Jurkat, Clone E6-1 (cell line): ENCODE results near the gene PKHD1.
"Not testable (repeated sequence)": the region's sequence is repeated elsewhere in the genome, so short reads cannot be mapped to it uniquely, and the experiment has no call there.

Source experiments
- DNase-seq: peaks from one replicate; pipeline ENCODE4 v3.0.0-alpha.2; 2011; ENCODE audit warnings: low read depth, low spot score
- H3K4me3 ChIP-seq: 2 replicates; pipeline ENCODE4 v1.5.1; 2011; ENCODE audit warnings: mild to moderate bottlenecking, low read length, control low read depth, moderate library complexity

Gene PKHD1

DNA sequence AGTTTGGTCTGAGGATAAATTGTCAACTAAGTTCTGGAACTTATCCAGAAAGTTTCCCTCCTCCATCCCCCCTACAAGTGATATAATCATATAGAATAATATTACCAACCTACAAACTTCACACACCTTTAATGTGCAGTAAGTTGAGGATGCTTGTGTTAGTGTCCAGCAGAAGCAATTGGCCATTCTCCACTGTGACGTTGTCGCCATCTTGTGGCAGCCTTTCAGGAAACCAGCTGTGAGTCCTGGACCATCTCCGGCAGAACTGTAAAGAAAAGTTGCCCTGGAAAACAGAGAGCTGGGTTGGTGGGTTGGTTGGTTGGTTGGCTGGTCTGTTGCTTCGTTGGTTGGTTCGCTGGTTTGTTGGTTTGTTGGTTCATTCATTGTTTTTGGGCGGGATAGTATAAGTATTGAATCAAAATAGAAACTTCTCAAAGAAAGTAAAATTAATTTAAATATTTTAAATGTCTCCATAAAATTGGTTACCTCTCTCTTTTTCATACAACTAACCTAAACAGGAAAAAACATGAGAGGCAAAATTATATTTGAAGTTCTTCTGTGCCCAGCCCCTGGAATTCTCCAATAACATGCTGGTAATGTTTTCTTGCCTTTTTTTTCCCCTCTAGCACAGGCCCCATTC, 127.5 kb downstream of the PKHD1 start:
- H3K4me3 ChIP-seq = no peak overlapping the region
- DNase-seq = peak; percentile 50

GRCh38 chr6:51954681-51955080, 132.7 kb downstream of the PKHD1 start:
- no peak for DNase-seq
- no peak overlapping the region for H3K4me3 ChIP-seq

DNA sequence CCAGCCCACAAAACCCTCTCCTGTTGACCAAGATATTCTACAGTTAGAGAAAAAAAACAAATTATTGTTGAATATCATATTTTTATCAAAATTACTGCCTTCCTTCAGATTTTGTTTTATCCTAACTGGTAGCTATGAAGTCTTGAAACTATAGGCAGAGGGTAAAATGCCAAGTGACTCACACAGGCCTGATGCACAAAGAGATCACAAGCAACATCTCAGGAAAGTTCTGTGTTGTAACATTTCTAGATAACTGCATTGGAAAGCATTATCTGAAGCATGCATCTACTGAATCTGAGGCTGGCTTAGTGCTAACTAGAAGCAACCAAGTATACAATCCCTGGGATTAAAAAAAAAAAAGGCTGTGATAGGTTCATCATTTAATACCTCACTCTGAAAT, 134.2 kb downstream of the PKHD1 start:
- no peak for DNase-seq
- H3K4me3 ChIP-seq = no peak overlapping the region

GRCh38 chr6:51951924-51952323, 135.5 kb downstream of the PKHD1 start:
- DNase-seq = no peak
- no peak overlapping the region for H3K4me3 ChIP-seq

- H3K4me3 ChIP-seq = no peak overlapping the region
- no peak for DNase-seq
These were observed 137.9 kb downstream of the PKHD1 start for GRCh38 chr6:51949526-51949925.

- not testable (repeated sequence) for H3K4me3 ChIP-seq, DNase-seq
These were observed 147.7 kb downstream of the PKHD1 start for GRCh38 chr6:51939695-51940094.

DNA sequence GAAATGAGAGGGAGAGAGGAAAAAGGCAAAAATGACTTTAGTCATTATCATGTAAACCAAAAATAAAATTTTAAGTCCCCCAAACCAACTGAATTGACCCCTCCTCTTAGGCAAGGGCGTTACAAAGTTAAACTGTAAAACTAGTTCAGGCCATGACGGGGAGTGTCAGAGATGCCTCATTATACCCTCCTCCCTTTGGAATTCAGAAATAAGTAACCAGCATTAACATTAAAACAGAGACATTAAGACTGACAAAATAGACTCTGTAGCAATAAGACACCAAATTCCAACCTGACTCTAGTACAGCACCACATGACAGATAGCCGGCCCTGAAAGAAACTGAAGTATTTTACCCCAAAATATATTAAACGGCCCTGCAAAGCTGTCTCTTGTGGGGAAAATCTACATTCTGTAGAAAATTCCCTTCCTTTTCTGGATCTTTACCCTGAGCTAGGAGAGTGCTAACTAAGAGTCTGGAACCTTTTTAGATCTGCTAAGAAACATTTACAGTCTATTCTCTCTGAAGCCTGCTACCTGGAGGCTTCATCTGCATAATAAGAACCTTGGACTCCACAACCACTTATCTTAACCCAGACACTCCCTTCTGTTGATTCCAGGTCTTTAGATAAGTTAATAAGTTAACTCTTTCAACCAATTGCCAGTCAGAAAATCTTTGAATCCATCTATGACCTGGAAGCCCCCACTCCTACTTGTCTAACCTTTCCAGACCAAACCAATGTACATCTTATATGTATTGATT, 150.7 kb downstream of the PKHD1 start:
- H3K4me3 ChIP-seq = no peak overlapping the region
- DNase-seq = no peak

DNA sequence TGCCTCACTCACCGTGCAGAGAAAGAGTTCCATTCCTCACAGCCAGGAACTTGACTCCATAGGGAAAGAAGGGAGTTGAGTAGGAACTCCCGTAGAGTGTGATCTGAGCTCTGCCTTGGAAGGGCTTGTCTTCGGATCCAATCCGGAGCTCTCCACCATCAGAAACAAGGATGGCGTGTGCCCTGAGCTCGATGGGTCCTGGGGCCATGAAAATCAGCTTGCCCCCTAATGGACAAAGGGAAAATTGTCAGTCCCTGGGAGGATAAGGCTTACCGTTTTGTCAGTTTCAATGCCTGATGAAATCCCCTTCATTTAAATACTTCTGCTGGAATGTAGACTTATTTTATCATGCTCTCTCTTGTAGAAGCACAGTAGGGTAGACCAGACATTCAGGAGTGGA, 153.3 kb downstream of the PKHD1 start:
- peak; percentile 31 for DNase-seq
- H3K4me3 ChIP-seq = no peak overlapping the region

- no peak overlapping the region for H3K4me3 ChIP-seq
- no peak for DNase-seq
These were observed 154.5 kb downstream of the PKHD1 start for GRCh38 chr6:51932956-51933355.

DNA sequence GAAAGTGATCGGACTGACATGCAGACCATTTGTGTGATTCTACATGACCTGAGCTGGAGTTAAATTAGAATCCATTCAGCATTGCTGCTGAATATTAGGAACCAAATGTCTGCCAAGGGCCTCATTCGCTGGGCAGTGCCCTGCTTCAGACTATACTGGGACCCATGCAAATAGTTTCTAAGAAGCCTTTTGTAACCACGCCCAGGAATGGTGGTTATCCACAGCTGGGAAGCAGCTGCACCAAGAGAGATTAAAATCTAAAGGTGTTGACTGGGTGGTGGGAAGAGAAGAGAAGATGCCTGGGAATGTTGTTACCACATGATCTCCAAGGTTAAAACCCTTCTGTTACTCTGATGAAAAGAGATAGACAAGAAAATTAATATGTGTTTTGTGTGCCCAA, 156.8 kb downstream of the PKHD1 start:
- DNase-seq = no peak
- H3K4me3 ChIP-seq = no peak overlapping the region

DNA sequence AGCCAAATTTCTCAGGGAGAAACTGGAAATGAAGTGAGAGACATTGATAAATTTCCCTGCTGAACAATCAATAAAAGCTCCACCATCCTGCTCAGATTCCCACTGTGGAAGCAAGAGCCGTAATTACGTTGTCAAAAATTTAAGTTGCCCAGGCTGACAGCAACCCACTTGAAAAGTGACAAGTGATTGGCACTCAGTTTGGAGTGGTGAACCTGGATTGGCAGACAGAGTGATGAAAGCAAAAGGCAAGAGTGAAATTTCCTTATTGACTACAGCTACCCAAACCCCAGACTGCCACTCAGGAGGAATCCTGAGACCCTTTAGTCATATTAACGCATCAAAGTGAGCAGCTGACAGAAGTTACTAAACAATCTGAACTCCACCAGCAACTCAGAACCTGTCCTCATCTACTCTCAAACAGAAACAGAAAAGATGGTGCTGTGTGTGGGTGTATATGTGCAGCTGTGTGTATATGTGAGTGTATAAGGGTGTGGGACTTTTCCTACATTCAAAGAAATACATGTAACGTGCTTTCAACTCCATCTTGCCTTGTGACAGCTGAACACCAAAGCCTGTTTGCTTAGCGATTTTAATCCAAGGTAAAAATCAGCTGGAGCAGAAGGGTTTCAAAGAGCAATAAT, 157.4 kb downstream of the PKHD1 start:
- no peak for DNase-seq
- no peak overlapping the region for H3K4me3 ChIP-seq

DNA sequence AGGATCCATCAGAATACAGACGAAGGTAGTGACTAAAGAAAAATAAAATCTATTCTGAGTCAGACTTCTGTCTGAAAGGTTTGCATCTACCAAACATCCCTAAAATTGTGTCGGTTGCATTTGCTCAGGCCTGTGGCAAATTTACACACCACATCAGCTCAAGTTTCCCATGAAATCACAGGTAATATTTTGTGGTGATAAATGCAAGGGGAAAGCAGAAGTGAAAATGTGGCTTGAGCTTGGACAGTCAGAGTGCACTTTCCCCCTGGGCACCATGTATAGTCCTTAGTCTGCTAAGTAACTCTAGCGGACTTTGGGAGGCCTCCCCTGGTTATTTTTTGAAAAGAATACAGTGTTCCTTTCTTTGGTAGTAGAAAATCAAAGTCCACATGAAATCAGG, 159.1 kb downstream of the PKHD1 start:
- no peak for DNase-seq
- H3K4me3 ChIP-seq = no peak overlapping the region

GRCh38 chr6:51927450-51927849, 160.0 kb downstream of the PKHD1 start:
- H3K4me3 ChIP-seq = no peak overlapping the region
- no peak for DNase-seq

- DNase-seq = no peak
- H3K4me3 ChIP-seq = no peak overlapping the region
These were observed 161.3 kb downstream of the PKHD1 start for GRCh38 chr6:51926125-51926524.

GRCh38 chr6:51922479-51922878, 164.9 kb downstream of the PKHD1 start:
- not testable (repeated sequence) for H3K4me3 ChIP-seq, DNase-seq

DNA sequence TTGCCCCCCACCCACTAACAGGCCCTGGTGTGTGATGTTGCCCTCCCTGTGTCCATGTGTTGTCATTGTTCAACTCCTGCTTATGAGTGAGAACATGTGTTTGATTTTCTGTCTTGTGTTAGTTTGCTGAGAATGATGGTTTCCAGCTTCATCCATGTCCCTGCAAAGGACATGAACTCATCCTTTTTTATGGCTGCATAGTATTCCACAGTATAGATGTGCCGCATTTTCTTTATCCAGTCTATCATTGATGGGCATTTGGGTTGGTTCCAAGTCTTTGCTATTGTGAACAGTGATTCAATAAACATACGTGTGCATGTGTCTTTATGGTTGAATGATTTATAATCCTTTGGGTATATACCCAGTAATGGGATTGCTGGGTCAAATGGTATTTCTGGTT, 169.1 kb downstream of the PKHD1 start:
- DNase-seq, H3K4me3 ChIP-seq: not testable (repeated sequence)

DNA sequence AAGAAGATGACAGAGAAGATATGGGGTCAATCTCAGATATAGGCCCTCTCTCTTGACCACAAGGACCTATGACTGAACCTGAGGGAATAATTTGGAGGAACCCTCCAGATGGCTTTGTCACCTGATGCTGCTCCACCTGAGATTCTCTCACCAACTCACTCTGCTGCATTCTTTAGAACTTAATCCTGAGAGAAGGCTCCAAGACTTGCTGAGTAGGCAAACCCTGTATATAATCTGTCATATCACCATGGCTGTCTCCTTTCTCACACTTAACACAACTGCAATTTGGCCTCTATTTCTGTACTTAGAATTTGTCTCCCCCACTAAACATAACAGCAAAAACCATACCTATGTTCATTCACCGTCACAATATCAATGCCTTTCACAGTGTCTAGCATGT, 172.3 kb downstream of the PKHD1 start:
- no peak overlapping the region for H3K4me3 ChIP-seq
- no peak for DNase-seq

GRCh38 chr6:51913265-51913664, 174.1 kb downstream of the PKHD1 start:
- no peak overlapping the region for H3K4me3 ChIP-seq
- DNase-seq = no peak

- no peak overlapping the region for H3K4me3 ChIP-seq
- DNase-seq = no peak
These were observed 176.6 kb downstream of the PKHD1 start for GRCh38 chr6:51910851-51911250.

DNA sequence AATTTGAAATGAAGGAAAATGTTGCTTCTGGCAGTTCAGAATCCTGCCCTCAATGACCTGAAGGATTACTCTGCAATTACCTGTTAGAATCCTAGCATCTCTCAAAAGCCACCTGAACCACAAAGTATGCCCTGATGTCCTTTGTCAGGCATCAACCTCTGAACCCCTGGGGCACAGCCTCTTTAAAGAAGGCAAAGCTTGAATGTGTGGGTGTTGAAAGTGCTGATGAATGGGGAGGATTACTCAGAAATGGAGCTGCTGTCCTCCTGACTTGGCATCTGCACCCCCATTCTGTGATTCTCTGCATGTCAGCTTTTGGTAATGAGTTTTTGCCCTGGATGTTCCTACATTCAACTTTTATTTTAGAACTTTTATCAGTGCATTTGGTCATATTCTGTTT, 179.2 kb downstream of the PKHD1 start:
- no peak for DNase-seq
- H3K4me3 ChIP-seq = no peak overlapping the region
